Choroid plexus epithelial cell (primary cell): Measurements from ENCODE around the gene ASB8.

Experiments
- DNase-seq: peaks from one replicate; pipeline ENCODE4 v3.0.0-alpha.2; 2010; ENCODE audit warnings: low read depth
- H3K4me3 ChIP-seq: 2 replicates; pipeline ENCODE4 v1.5.1; 2011; ENCODE audit warnings: low read depth, mild to moderate bottlenecking, control low read depth, low read length, moderate library complexity
- CTCF ChIP-seq: conservative IDR thresholded peaks from 2 replicates; pipeline ENCODE4 v1.5.1; 2011; ENCODE audit warnings: low read depth, mild to moderate bottlenecking, control low read depth, inconsistent platforms, low read length, moderate library complexity

Gene ASB8

GRCh38 chr12:48169011-48169410, 11.7 kb upstream of the ASB8 start:
- no peak for DNase-seq
- TF ChIP-seq CTCF: no peak
- H3K4me3 ChIP-seq: no peak overlapping the region

- H3K4me3 ChIP-seq: no peak overlapping the region
- peak; percentile 92 for TF ChIP-seq CTCF
- peak; percentile 81 for DNase-seq
Observed at GRCh38 chr12:48165089-48165981, 8.0 kb upstream of the ASB8 start.

GRCh38 chr12:48164451-48164850, 7.1 kb upstream of the ASB8 start:
- H3K4me3 ChIP-seq: no peak overlapping the region
- no peak for DNase-seq

GRCh38 chr12:48163150-48163747, 5.9 kb upstream of the ASB8 start:
- no peak for DNase-seq
- TF ChIP-seq CTCF: no peak
- H3K4me3 ChIP-seq: no peak overlapping the region

More at GRCh38 chr12:48164451-48164850, 7.1 kb upstream of the ASB8 start:
- no peak for TF ChIP-seq CTCF

GRCh38 chr12:48160807-48161206, 3.5 kb upstream of the ASB8 start:
- no peak overlapping the region for H3K4me3 ChIP-seq
- DNase-seq: no peak
- no peak for TF ChIP-seq CTCF

GRCh38 chr12:48160046-48160445, 2.7 kb upstream of the ASB8 start:
- no peak for DNase-seq
- TF ChIP-seq CTCF: no peak
- no peak overlapping the region for H3K4me3 ChIP-seq
